ENCODE data around the gene DCP2. TPM values are rescaled to one million over a fixed set of nuclear protein-coding genes. Genes with fewer than 3 reads are reported as not detected.

DCP2 gene
- total and polyA plus RNA-seq, 3 donors from 2014 or later, result 19.8 to 36.8 (median 32.4) TPM

DNA sequence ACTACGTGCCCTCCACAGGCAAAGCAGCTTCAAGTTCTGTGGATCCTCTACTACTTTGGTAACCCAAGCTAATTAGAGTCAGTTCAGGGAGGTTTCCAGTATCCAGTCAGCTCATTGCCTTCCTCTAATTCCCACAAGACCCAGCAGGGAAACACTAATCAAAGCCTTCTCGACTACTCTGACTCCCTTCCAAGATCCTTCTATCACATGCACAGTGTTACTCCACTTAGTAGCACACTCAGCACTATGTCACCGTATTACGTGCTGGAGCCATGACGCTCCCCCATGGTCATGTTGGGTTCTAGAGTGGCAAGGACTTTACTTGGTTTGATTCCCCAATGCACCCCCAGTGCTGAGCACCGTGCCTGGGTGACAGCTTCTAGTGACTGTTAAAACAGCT, 53.0 kb downstream of the DCP2 start:
- Histone ChIP-seq H3K27me3 (no peaks in the 10 kb centered on the region), H3K27ac (no peak overlapping the region), H3K4me3 (no peak overlapping the region), H3K4me1 (peaks cover 9% of the 10 kb centered on the region), H3K36me3 (ENCODE audit: low read depth, missing control alignments) (no peaks in the 10 kb centered on the region), H3K9me3 (no peaks in the 10 kb centered on the region)
- TF ChIP-seq POLR2A (IDR thresholded peaks at IDR 0.05), result no peak
- TF ChIP-seq, protein P1, sequence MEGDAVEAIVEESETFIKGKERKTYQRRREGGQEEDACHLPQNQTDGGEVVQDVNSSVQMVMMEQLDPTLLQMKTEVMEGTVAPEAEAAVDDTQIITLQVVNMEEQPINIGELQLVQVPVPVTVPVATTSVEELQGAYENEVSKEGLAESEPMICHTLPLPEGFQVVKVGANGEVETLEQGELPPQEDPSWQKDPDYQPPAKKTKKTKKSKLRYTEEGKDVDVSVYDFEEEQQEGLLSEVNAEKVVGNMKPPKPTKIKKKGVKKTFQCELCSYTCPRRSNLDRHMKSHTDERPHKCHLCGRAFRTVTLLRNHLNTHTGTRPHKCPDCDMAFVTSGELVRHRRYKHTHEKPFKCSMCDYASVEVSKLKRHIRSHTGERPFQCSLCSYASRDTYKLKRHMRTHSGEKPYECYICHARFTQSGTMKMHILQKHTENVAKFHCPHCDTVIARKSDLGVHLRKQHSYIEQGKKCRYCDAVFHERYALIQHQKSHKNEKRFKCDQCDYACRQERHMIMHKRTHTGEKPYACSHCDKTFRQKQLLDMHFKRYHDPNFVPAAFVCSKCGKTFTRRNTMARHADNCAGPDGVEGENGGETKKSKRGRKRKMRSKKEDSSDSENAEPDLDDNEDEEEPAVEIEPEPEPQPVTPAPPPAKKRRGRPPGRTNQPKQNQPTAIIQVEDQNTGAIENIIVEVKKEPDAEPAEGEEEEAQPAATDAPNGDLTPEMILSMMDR (IDR thresholded peaks at IDR 0.05), result no peak
- WGBS, 2 donors, result 79 to 86% methylated on average over 6 of the region's 6 CpGs
- intact Hi-C loops (cut with DNase I; ENCODE audit: low total_unique reads), result no loop called here
- no peak for DNase-seq

DNA sequence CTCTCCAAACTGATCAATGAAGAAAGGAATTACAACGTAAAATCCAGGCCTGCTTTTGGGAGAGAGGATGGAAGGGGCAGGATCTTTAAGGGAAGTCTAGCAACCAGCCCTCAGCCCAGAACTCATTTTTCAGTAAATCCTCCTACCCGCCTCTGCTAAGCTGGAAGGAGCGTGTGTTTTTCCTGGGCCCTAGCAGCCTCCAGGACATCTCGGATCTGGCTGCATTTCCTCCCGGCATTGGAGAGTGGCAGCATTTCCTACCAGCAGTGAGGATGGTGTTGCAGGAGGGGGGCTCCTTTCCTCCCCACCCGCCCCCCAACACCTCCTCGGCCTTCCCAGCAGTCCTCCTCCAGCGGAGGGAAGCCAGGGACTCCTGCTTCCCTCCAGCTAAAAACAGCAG, 54.5 kb downstream of the DCP2 start:
- H3K4me3 ChIP-seq, result no peak overlapping the region
- WGBS, 2 donors, result 84 to 90% methylated on average over 8 of the region's 8 CpGs
- peaks cover 9% of the 10 kb centered on the region for H3K4me1 ChIP-seq
- H3K27ac ChIP-seq, result no peak overlapping the region
- H3K36me3 ChIP-seq (ENCODE audit: low read depth, missing control alignments), result no peaks in the 10 kb centered on the region
- H3K9me3 ChIP-seq, result no peaks in the 10 kb centered on the region
- DNase-seq, result no peak
- TF ChIP-seq POLR2A (IDR thresholded peaks at IDR 0.05), result no peak
- TF ChIP-seq, protein P1 (IDR thresholded peaks at IDR 0.05), result no peak
- no peaks in the 10 kb centered on the region for H3K27me3 ChIP-seq
- intact Hi-C loops (cut with DNase I; ENCODE audit: low total_unique reads), result no loop called here

DNA sequence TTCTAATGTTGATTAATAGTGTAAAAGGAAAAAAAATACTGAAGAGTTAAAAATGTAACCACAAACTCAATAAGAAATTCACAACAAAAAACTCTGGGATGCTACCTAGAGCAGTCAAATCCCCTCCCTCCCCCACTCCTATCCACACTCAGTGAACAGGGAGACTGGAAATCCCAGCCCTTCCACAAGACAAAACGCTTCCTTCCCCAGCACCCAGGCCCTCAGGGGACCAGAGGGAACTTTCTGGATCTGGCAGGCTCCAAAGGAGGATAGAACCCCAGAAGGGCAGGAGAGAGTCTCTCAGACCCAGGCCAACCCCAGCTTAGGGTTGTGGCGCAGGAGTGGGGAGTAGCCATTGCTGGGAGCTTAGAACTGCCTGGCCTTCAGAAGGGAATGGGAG, 55.0 kb downstream of the DCP2 start:
- WGBS, 2 donors, result 83 to 85% methylated on average over 2 of the region's 2 CpGs
- no peak for TF ChIP-seq POLR2A (IDR thresholded peaks at IDR 0.05)
- TF ChIP-seq, protein P1 (IDR thresholded peaks at IDR 0.05), result no peak
- H3K9me3 ChIP-seq, result no peaks in the 10 kb centered on the region
- H3K4me1 ChIP-seq, result peaks cover 9% of the 10 kb centered on the region
- H3K4me3 ChIP-seq, result no peak overlapping the region
- no peaks in the 10 kb centered on the region for H3K27me3 ChIP-seq
- intact Hi-C loops (cut with DNase I; ENCODE audit: low total_unique reads), result no loop called here
- H3K36me3 ChIP-seq (ENCODE audit: low read depth, missing control alignments), result no peaks in the 10 kb centered on the region
- H3K27ac ChIP-seq, result no peak overlapping the region
- no peak for DNase-seq

DNA sequence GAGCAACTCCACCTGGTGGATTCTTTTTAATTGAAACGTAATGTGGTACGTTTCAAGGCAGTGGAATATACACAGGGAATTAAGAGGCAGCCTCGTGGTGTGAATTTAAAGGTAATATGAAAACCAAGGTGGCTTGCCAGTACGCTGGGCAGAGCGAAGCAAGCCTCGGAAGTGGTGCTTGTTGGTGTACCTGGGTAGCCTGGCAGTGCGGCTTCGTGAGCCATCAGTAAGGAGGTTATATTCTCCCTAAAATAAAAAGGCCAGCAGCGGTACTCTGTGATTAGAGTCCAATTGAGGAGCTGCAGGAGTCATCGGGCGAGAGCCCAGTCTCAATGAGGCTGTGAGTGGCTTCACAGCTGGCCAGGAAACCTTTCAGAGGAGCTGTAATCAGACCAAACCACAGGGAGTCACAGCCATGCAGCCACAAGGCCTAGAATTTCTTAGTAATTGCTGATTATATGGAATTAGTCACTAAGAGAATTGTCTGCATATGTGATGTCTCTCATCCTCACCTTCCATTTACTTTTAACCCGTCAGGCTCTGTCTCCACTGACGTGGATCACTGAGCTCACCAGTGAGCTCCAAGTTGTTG, 57.7 kb downstream of the DCP2 start:
- peaks cover 9% of the 10 kb centered on the region for H3K4me1 ChIP-seq
- H3K36me3 ChIP-seq (ENCODE audit: low read depth, missing control alignments), result no peaks in the 10 kb centered on the region
- H3K4me3 ChIP-seq, result no peak overlapping the region
- no peak overlapping the region for H3K27ac ChIP-seq
- no peaks in the 10 kb centered on the region for H3K9me3 ChIP-seq
- DNase-seq, result no peak
- no peak for TF ChIP-seq POLR2A (IDR thresholded peaks at IDR 0.05)
- TF ChIP-seq, protein P1 (IDR thresholded peaks at IDR 0.05), result no peak
- 95 to 98% methylated on average over 13 of the region's 13 CpGs for WGBS, 2 donors
- intact Hi-C loops (cut with DNase I; ENCODE audit: low total_unique reads), result no loop called here
- H3K27me3 ChIP-seq, result no peaks in the 10 kb centered on the region

DNA sequence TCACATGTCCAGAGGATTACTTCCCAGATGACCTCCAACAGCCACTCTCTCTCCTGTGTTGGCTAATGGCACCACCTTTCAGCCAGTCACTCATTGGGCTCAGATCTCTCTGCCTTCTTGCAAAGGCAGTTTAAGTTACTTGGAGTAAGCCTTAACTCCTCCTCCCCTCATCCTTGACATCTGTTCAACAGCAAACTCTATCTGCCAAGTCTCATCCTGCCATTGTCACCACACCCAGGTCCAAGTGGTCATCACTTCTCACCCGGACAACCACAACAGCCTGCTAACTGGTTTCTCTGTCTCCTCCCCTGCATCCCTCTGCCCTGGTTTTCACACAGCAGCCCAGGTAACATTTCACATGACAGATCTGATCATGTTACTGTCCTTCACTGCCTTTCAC, 58.5 kb downstream of the DCP2 start:
- no peaks in the 10 kb centered on the region for H3K27me3 ChIP-seq
- H3K9me3 ChIP-seq, result no peaks in the 10 kb centered on the region
- intact Hi-C loops (cut with DNase I; ENCODE audit: low total_unique reads), result no loop called here
- TF ChIP-seq, protein P1 (IDR thresholded peaks at IDR 0.05), result no peak
- no peak for TF ChIP-seq POLR2A (IDR thresholded peaks at IDR 0.05)
- DNase-seq, result no peak
- H3K4me1 ChIP-seq, result peaks cover 9% of the 10 kb centered on the region
- H3K27ac ChIP-seq, result no peak overlapping the region
- H3K36me3 ChIP-seq (ENCODE audit: low read depth, missing control alignments), result no peaks in the 10 kb centered on the region
- WGBS, 2 donors, result 89 to 100% methylated on average over 1 of the region's 1 CpG
- H3K4me3 ChIP-seq, result no peak overlapping the region
